Caco-2 (cell line): ENCODE results near the gene TSSK6. TPM values are rescaled to one million over a fixed set of nuclear protein-coding genes. Genes with fewer than 3 reads are reported as not detected.

Experiments used
- BruUV-seq: library from RNA; stranded (reverse); fragments of 400-500 nt; replicated peaks from 2 replicates; lab custom pipeline; 2021; lab: Mats Ljungman, UMichigan
- CTCF ChIA-PET: fragments of 300-600 bp; sonication (Branson Sonifier 250); formaldehyde crosslinking; loops from one replicate; lab custom pipeline; 2022; ENCODE audit warnings: antibody characterized with exemption; lab: Charles Lee
- POLR2A ChIA-PET: fragments of 300-600 bp; sonication (Branson Sonifier 250); formaldehyde crosslinking; loops from one replicate; lab custom pipeline; 2022; ENCODE audit warnings: antibody characterized with exemption; lab: Charles Lee
- DNase-seq, 2 experiments: peaks; one replicate each; pipeline versions ENCODE4 v3.0.0 to v3.0.0-alpha.2; 2020 to 2022
- H3K27me3 ChIP-seq: replicated peaks from 2 replicates; pipeline ENCODE4 v1.6.0; 2011; ENCODE audit warnings: low read length; ENCODE audit not compliant: control insufficient read depth, insufficient read depth
- H3K36me3 ChIP-seq: 2 replicates; pipeline ENCODE4 v1.5.1; 2011; ENCODE audit warnings: low read length; ENCODE audit not compliant: control insufficient read depth, insufficient read depth
- H3K4me1 ChIP-seq: fragments of 250-450 bp; sonication (Bioruptor Pico); 2 replicates; pipeline ENCODE4 v1.5.1; 2020; ENCODE audit warnings: mild to moderate bottlenecking
- H3K4me3 ChIP-seq: 2 replicates; pipeline ENCODE4 v1.5.1; 2011; ENCODE audit warnings: low read depth, mild to moderate bottlenecking, control low read depth, low read length
- H3K9me3 ChIP-seq: fragments of 250-450 bp; sonication (Bioruptor Pico); 2 replicates; pipeline ENCODE4 v1.5.1; 2020; ENCODE audit warnings: mild to moderate bottlenecking, moderate library complexity
- H3K27ac Mint-ChIP-seq: one replicate; pipeline ENCODE4 v1.8.0; 2022; ENCODE audit warnings: mixed read lengths; ENCODE audit not compliant: unreplicated experiment
- H3K27me3 Mint-ChIP-seq: one replicate; pipeline ENCODE4 v1.8.0; 2022; ENCODE audit warnings: mixed read lengths; ENCODE audit not compliant: insufficient read depth, unreplicated experiment
- H3K36me3 Mint-ChIP-seq: one replicate; pipeline ENCODE4 v1.8.0; 2022; ENCODE audit warnings: mild to moderate bottlenecking, mixed read lengths; ENCODE audit not compliant: insufficient read depth, unreplicated experiment
- H3K4me1 Mint-ChIP-seq: one replicate; pipeline ENCODE4 v1.8.0; 2022; ENCODE audit warnings: low read depth, mixed read lengths; ENCODE audit not compliant: unreplicated experiment
- H3K4me3 Mint-ChIP-seq: one replicate; pipeline ENCODE4 v1.8.0; 2022; ENCODE audit warnings: mild to moderate bottlenecking, moderate library complexity, mixed read lengths; ENCODE audit not compliant: unreplicated experiment
- H3K9me3 Mint-ChIP-seq: one replicate; pipeline ENCODE4 v1.8.0; 2022; ENCODE audit warnings: mixed read lengths; ENCODE audit not compliant: unreplicated experiment
- intact Hi-C: fragments of 100-400 bp; cut with micrococcal nuclease; formaldehyde crosslinking; loops from one replicate; pipeline ENCODE4 v1.10.0; 2022; ENCODE audit not compliant: unreplicated experiment
- total RNA-seq: library from RNA; stranded (reverse); gene quantifications from 2 replicates; pipeline ENCODE4 v1.2.3, GENCODE V29; 2022
- TF ChIP-seq, protein P1 (sequence below), 2 experiments: fragments of 200-600 bp in 1 of 2; IDR thresholded peaks; 1 replicate in 1 of 2; 2 replicates in 1 of 2; pipeline versions ENCODE4 v1.5.1 to v1.8.0; 2011 to 2022; ENCODE audit warnings: antibody characterized with exemption in 1 of 2, control low read depth in 1 of 2, inconsistent platforms in 1 of 2, low read depth in 1 of 2, low read length in 1 of 2, mild to moderate bottlenecking in 1 of 2, moderate library complexity in 1 of 2; ENCODE audit not compliant: insufficient read depth in 1 of 2, severe bottlenecking in 1 of 2, unreplicated experiment in 1 of 2

TSSK6 gene
- total RNA-seq, 1 experiment from 2014 or later = 3.8 TPM

DNA sequence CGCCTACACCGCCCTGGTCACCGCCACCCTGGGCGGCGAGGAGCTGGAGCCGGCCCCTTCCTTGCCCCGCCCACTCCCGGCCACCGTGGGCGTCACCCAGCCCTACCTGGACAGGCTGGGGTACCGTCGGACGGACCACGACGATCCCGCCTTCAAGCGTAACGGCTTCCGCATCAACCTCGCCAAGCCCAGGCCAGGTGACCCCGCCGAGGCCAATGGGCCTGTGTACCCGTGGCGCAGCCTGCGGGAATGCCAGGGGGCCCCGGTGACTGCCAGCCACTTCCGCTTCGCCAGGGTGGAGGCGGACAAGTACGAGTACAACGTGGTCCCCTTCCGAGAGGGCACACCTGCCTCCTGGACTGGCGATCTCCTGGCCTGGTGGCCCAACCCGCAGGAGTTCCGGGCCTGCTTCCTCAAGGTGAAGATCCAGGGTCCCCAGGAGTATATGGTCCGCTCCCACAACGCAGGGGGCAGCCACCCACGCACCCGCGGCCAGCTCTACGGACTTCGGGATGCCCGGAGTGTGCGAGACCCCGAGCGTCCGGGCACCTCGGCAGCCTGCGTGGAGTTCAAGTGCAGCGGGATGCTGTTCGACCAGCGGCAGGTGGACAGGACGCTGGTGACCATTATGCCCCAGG, 29.7 kb upstream of the TSSK6 start:
- H3K4me3 ChIP-seq = no peak overlapping the region
- H3K27me3 Mint-ChIP-seq = peaks cover 4% of the 10 kb centered on the region
- H3K4me3 Mint-ChIP-seq = no peak overlapping the region
- H3K27me3 ChIP-seq = no peaks in the 10 kb centered on the region
- intact Hi-C loops = no loop called here
- H3K36me3 Mint-ChIP-seq = no peaks in the 10 kb centered on the region
- DNase-seq = no peak
- BruUV-seq = no TSS peak
- H3K27ac Mint-ChIP-seq = no peak overlapping the region
- H3K36me3 ChIP-seq = no peaks in the 10 kb centered on the region
- H3K9me3 ChIP-seq = no peaks in the 10 kb centered on the region
- H3K4me1 Mint-ChIP-seq = no peaks in the 10 kb centered on the region
- no peaks in the 10 kb centered on the region for H3K4me1 ChIP-seq
- TF ChIP-seq, protein P1, sequence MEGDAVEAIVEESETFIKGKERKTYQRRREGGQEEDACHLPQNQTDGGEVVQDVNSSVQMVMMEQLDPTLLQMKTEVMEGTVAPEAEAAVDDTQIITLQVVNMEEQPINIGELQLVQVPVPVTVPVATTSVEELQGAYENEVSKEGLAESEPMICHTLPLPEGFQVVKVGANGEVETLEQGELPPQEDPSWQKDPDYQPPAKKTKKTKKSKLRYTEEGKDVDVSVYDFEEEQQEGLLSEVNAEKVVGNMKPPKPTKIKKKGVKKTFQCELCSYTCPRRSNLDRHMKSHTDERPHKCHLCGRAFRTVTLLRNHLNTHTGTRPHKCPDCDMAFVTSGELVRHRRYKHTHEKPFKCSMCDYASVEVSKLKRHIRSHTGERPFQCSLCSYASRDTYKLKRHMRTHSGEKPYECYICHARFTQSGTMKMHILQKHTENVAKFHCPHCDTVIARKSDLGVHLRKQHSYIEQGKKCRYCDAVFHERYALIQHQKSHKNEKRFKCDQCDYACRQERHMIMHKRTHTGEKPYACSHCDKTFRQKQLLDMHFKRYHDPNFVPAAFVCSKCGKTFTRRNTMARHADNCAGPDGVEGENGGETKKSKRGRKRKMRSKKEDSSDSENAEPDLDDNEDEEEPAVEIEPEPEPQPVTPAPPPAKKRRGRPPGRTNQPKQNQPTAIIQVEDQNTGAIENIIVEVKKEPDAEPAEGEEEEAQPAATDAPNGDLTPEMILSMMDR (IDR thresholded peaks at IDR 0.05; ENCODE audit: insufficient read depth in 1 of 2, low read depth in 1 of 2, low read length in 1 of 2, severe bottlenecking in 1 of 2, unreplicated experiment in 1 of 2) = no peak
- ChIA-PET POLR2A (no interaction called here), CTCF (no interaction called here)
- H3K9me3 Mint-ChIP-seq = no peaks in the 10 kb centered on the region

DNA sequence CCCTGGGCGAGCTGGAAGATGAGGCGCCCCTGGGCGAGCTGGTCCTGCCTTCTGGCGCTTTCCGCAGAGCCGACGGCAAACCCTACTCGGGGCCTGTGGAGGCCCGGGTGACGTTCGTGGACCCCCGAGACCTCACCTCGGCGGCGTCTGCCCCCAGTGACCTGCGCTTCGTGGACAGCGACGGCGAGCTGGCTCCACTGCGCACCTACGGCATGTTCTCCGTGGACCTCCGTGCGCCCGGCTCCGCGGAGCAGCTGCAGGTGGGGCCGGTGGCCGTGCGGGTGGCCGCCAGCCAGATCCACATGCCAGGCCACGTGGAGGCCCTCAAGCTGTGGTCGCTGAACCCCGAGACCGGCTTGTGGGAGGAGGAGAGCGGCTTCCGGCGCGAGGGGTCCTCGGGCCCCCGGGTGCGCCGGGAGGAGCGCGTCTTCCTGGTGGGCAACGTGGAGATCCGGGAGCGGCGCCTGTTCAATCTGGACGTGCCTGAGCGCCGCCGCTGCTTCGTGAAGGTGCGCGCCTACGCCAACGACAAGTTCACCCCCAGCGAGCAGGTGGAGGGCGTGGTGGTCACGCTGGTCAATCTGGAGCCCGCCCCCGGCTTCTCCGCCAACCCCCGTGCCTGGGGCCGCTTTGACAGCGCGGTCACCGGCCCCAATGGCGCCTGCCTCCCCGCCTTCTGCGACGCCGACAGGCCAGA, 29.1 kb upstream of the TSSK6 start:
- Histone ChIP-seq H3K4me1 (no peaks in the 10 kb centered on the region), H3K36me3 (no peaks in the 10 kb centered on the region), H3K27me3 (no peaks in the 10 kb centered on the region), H3K4me3 (no peak overlapping the region), H3K9me3 (no peaks in the 10 kb centered on the region)
- POLR2A ChIA-PET = no interaction called here
- intact Hi-C loops = no loop called here
- CTCF ChIA-PET = no interaction called here
- no peaks in the 10 kb centered on the region for H3K36me3 Mint-ChIP-seq
- H3K4me1 Mint-ChIP-seq = no peaks in the 10 kb centered on the region
- H3K27ac Mint-ChIP-seq = no peak overlapping the region
- H3K4me3 Mint-ChIP-seq = no peak overlapping the region
- no peak for DNase-seq
- no TSS peak for BruUV-seq
- TF ChIP-seq, protein P1 (IDR thresholded peaks at IDR 0.05; ENCODE audit: insufficient read depth in 1 of 2, low read depth in 1 of 2, low read length in 1 of 2, severe bottlenecking in 1 of 2, unreplicated experiment in 1 of 2) = no peak
- H3K9me3 Mint-ChIP-seq = no peaks in the 10 kb centered on the region
- H3K27me3 Mint-ChIP-seq = peaks cover 4% of the 10 kb centered on the region

- no peak for DNase-seq
- no peaks in the 10 kb centered on the region for H3K9me3 Mint-ChIP-seq
- no TSS peak for BruUV-seq
These were observed 28.3 kb upstream of the TSSK6 start for GRCh38 chr19:19543640-19544039.

More at GRCh38 chr19:19543640-19544039, 28.3 kb upstream of the TSSK6 start:
- intact Hi-C loops = no loop called here
- TF ChIP-seq, protein P1 (IDR thresholded peaks at IDR 0.05; ENCODE audit: insufficient read depth in 1 of 2, low read depth in 1 of 2, low read length in 1 of 2, severe bottlenecking in 1 of 2, unreplicated experiment in 1 of 2) = no peak
- H3K36me3 Mint-ChIP-seq = no peaks in the 10 kb centered on the region
- POLR2A ChIA-PET = no interaction called here
- H3K27me3 Mint-ChIP-seq = no peaks in the 10 kb centered on the region
- CTCF ChIA-PET = no interaction called here
- Histone ChIP-seq H3K36me3 (no peaks in the 10 kb centered on the region), H3K4me3 (no peak overlapping the region), H3K27me3 (no peaks in the 10 kb centered on the region), H3K9me3 (no peaks in the 10 kb centered on the region), H3K4me1 (no peaks in the 10 kb centered on the region)
- no peak overlapping the region for H3K27ac Mint-ChIP-seq
- H3K4me1 Mint-ChIP-seq = peaks cover 4% of the 10 kb centered on the region
- no peak overlapping the region for H3K4me3 Mint-ChIP-seq
